ENCODE results near the gene PPP4C.
"Not testable (repeated sequence)": the region's sequence is repeated elsewhere in the genome, so short reads cannot be mapped to it uniquely, and the experiment has no call there.

- TF ChIP-seq, protein P1, sequence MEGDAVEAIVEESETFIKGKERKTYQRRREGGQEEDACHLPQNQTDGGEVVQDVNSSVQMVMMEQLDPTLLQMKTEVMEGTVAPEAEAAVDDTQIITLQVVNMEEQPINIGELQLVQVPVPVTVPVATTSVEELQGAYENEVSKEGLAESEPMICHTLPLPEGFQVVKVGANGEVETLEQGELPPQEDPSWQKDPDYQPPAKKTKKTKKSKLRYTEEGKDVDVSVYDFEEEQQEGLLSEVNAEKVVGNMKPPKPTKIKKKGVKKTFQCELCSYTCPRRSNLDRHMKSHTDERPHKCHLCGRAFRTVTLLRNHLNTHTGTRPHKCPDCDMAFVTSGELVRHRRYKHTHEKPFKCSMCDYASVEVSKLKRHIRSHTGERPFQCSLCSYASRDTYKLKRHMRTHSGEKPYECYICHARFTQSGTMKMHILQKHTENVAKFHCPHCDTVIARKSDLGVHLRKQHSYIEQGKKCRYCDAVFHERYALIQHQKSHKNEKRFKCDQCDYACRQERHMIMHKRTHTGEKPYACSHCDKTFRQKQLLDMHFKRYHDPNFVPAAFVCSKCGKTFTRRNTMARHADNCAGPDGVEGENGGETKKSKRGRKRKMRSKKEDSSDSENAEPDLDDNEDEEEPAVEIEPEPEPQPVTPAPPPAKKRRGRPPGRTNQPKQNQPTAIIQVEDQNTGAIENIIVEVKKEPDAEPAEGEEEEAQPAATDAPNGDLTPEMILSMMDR (IDR thresholded peaks at IDR 0.05) = not testable (repeated sequence)
- TF ChIP-seq POLR2A (IDR thresholded peaks at IDR 0.05) = not testable (repeated sequence)
These were observed 39.0 kb downstream of the PPP4C start for GRCh38 chr16:30114833-30115232.
